HG03108 (cell line): ENCODE data around the gene CD72.
A peak's percentile ranks its signal among the peaks of the same experiment; 100 is the strongest.

Source experiments
- ATAC-seq: cut with Tn5 transposase; IDR thresholded peaks from one replicate; pipeline ENCODE4 v1.9.1; 2021; ENCODE audit warnings: moderate library complexity; ENCODE audit not compliant: unreplicated experiment

CD72 gene

GRCh38 chr9:35618325-35618727 lies at the start of gene CD72:
Gene CD72 (minus strand): TSS chr9:35618413. CDS start chr9:35618303, 110 bp downstream.
- ATAC-seq: no peak

GRCh38 chr9:35667939-35668338 lies 49.7 kb upstream of the CD72 start:
- no peak for ATAC-seq

GRCh38 chr9:35666549-35666948 lies 48.3 kb upstream of the CD72 start:
- no peak for ATAC-seq

- ATAC-seq: no peak
Measured at GRCh38 chr9:35666045-35666444, 47.8 kb upstream of the CD72 start.

GRCh38 chr9:35665471-35665818 lies 47.2 kb upstream of the CD72 start:
- no peak for ATAC-seq

- ATAC-seq: peak; percentile 72
Measured at GRCh38 chr9:35664531-35665470, 46.6 kb upstream of the CD72 start, which contains the start of gene ARHGEF39. Gene ARHGEF39 (minus strand): TSS chr9:35665195. CDS start chr9:35665169, 26 bp downstream.

- ATAC-seq: no peak
Measured at GRCh38 chr9:35662437-35662836, 44.2 kb upstream of the CD72 start.

- ATAC-seq: no peak
Measured at GRCh38 chr9:35661756-35662350, 43.6 kb upstream of the CD72 start.

GRCh38 chr9:35660966-35661415 lies 42.8 kb upstream of the CD72 start:
- no peak for ATAC-seq

GRCh38 chr9:35659340-35659739 lies 41.1 kb upstream of the CD72 start:
- ATAC-seq: no peak

GRCh38 chr9:35658968-35659220 lies 40.7 kb upstream of the CD72 start:
- ATAC-seq: no peak

GRCh38 chr9:35658137-35658967 lies 40.1 kb upstream of the CD72 start, which contains the start of gene CCDC107:
Gene CCDC107 (plus strand): TSS chr9:35658292. CDS start chr9:35658380, 88 bp downstream.
- peak; percentile 46 for ATAC-seq

- peak; percentile 92 for ATAC-seq
Measured at GRCh38 chr9:35657546-35658136, 39.4 kb upstream of the CD72 start, which contains the start of gene RMRP. Gene RMRP (minus strand): TSS chr9:35658019.

GRCh38 chr9:35656831-35657545 lies 38.8 kb upstream of the CD72 start:
- ATAC-seq: no peak

GRCh38 chr9:35656348-35656747 lies 38.1 kb upstream of the CD72 start:
- no peak for ATAC-seq

- no peak for ATAC-seq
Measured at GRCh38 chr9:35653611-35654010, 35.4 kb upstream of the CD72 start.

- ATAC-seq: no peak
Measured at GRCh38 chr9:35652829-35653209, 34.6 kb upstream of the CD72 start.

GRCh38 chr9:35651956-35652828 lies 34.0 kb upstream of the CD72 start:
- ATAC-seq: no peak
